Caki2 (cell line): ENCODE results near the gene SEPHS1. TPM values are rescaled to one million over a fixed set of nuclear protein-coding genes. Genes with fewer than 3 reads are reported as not detected.
A peak's percentile ranks its signal among the peaks of the same experiment; 100 is the strongest.
"Not testable (repeated sequence)": the region's sequence is repeated elsewhere in the genome, so short reads cannot be mapped to it uniquely, and the experiment has no call there.

Source experiments
- DNase-seq: peaks from one replicate; pipeline ENCODE4 v3.0.0-alpha.2; 2015; ENCODE audit warnings: low read depth
- in situ Hi-C: cut with HindIII; loops from 2 replicates; pipeline ENCODE4 v1.10.0; 2016; ENCODE audit warnings: low sequenced_read_pairs, low pct_unique_long_range_greater_than_20kb, mixed read lengths
- total RNA-seq: library from RNA; depleted of rRNA; stranded (reverse); fragments of >200 nt; shearing (Covaris generic); gene quantifications from 2 replicates; pipeline ENCODE4 v1.2.3, GENCODE V29; 2014; ENCODE audit warnings: low replicate concordance

Gene SEPHS1
- total RNA-seq, 1 experiment from 2014 or later = 121 TPM

DNA sequence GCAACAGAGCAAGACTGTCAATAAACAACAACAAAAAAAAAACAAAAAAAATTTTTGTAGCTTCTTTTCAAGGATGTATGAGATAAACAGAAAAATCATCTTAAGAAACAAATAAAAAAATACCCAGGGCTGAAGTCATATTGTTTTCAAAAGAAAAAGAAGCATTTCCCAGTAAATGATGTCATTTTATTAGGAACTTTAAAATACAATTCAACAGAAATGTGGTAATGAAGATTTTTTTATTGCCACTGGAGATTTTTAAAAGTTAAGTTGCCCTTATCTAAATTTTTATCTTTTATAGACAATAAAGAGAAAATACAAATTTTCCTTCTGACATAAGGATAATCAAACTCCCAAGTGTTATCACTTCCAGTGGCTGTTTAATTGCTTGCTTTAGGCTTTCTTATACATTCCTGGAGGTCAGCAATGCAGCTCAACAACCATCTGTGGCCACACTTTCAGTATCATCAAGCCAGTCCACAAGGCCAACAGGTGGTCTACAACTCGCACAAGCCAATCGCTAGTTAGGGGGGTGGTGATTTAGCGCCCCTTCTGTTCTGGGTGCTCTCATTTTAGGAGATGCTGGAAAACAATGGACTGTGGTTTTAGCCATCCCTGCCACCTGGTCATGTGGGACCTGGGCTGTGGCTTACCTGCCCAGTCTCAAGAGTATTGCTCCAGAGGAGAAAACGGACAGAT, 10.8 kb downstream of the SEPHS1 start:
- no peak for DNase-seq
- in situ Hi-C loops = no loop called here

DNA sequence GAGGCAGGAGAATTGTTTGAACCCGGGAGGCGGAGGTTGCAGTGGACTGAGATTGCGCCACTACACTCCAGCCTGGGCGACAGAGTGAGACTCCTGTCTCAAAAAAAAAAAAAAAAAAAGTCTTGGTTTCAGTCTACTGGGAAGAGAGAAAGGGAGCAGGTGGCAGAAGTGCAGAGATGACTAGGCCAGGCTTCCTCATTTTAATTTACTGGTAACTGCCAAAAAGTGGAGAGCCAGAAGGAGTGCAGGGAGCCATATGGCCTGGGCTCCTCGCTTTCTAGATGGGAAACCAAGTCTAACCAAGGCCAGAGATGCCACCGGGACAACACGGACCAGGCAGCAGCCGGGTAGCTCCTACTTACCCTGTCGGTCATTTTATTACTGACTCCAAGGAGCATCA, 12.2 kb downstream of the SEPHS1 start:
- no peak for DNase-seq
- in situ Hi-C loops = no loop called here

DNA sequence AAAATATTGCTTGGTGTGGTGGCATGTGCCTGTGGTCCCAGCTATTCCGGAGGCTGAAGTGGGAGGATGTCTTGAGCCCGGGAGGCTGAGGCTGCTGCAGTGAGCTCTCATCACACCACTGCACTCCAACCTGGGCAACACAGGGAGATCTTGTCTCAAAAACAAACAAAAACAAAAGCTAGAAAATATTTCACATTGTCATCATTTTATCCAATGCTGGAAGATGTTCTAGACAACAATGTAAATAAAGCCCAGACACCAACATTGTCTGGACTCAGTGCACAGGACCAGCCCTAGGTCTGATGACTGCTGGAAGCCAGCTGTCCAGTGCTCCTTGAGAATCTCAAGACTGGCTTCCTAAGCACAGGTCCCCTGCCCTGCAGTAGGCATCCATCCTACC, 13.5 kb downstream of the SEPHS1 start:
- no peak for DNase-seq
- in situ Hi-C loops = no loop called here

DNA sequence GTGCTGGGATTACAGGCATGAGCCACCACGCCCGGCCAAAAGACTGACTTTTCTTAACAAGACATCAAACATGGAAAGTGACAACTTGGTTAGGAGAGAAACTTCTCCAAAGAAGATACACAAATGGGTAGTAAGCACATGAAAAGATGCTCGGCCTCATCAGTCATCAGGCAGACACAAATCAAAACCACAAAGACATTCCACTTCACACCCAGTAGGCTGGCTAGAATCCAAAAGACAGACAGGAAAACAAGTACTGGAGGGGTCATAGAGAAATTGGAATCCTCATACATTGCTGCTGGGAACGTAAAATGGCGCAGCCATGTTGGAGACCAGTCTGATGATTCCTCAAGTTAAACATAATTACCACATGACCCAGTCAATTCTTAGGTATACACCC, 16.4 kb downstream of the SEPHS1 start:
- in situ Hi-C loops = no loop called here
- no peak for DNase-seq

DNA sequence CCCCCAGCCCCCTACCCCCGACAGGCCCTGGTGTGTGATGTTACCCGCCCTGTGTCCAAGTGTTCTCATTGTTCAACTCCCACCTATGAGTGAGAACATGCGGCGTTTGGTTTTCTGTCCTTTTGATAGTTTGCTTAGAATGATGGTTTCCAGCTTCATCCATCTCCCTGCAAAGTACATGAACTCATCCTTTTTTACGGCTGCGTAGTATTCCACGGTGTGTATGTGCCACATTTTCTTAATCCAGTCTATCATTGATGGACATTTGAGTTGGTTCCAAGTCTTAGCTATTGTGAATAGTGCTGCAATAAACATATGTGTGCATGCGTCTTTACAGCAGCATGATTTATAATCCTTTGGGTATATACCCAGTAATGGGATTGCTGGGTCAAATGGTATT, 17.1 kb downstream of the SEPHS1 start:
- DNase-seq, in situ Hi-C loops: not testable (repeated sequence)

DNA sequence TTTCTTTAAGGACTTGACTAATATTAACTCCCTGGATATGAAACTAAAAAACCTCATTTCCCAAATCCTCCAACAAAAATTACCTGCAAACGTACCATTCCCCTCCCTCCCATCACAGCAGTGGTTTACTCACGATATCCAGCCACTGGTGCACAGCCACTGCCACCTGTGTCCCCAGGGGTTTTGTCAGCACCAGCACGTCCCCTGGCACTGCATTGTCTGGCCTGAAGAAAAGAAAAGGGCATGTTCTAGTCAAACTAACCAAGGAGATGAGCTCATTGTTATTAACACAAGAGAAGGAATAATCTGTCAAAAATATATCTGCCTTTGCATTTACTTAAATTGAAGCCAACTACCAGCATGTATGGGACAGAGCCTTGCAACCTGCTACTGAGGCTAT, 18.5 kb downstream of the SEPHS1 start:
- in situ Hi-C loops = no loop called here
- DNase-seq = no peak

DNA sequence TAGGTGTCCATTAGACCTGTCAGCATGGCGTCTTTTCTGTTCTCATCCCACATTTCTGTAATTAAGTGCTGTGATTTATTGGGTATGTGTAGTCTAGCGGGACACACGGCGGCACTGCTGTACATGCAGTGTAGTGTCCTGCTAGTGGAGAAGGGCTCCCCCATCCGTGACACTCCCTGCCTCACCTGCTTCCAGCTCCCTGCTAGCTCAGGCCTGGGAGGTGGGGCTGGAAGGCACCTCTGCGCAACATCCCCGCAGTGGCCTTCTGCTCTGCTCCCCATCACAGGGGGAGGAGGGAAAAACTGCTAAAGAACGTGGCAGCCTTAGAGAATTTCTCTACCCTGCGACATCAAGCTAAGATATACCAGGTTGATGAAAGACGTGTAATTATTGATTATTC, 19.5 kb downstream of the SEPHS1 start:
- in situ Hi-C loops = no loop called here
- DNase-seq = no peak

DNA sequence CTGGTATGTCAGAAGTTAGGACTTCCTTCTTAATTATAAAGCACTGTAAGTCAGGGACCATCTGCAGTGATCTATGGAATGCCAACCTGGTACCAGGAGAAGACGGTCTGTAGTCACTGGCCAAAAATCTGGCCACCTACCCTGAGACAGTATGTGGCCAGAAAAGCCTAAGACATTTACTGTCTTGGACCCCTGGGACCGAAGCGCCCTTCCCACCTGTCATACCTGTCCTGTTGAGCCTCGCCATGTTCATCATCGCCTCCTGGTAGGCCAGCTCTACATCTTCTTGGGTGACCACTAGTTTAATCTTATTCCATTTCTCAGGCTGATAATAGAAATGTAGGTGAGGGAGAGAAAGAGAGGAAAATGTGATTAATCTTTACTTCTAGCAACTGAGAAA, 20.0 kb downstream of the SEPHS1 start:
- no peak for DNase-seq
- in situ Hi-C loops = no loop called here

DNA sequence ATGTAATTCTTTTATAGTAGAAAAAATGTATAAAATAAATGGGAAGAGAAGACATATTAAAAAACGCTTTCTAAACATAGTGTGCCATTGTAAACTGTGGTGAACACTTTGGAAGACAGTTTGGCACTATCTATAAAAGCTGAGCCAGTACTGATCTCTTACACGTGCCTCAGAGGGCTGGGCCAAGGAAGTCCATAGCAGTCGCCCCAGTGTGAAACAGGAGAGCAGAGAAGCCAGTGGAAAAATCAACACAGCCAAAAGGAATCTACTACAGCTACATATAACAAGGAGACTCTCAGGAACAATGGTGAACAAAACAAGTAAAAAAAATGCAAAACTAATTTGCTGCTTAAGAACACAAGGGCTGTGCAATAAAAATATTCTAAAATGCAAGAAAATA, 20.6 kb downstream of the SEPHS1 start:
- in situ Hi-C loops = no loop called here
- no peak for DNase-seq

DNA sequence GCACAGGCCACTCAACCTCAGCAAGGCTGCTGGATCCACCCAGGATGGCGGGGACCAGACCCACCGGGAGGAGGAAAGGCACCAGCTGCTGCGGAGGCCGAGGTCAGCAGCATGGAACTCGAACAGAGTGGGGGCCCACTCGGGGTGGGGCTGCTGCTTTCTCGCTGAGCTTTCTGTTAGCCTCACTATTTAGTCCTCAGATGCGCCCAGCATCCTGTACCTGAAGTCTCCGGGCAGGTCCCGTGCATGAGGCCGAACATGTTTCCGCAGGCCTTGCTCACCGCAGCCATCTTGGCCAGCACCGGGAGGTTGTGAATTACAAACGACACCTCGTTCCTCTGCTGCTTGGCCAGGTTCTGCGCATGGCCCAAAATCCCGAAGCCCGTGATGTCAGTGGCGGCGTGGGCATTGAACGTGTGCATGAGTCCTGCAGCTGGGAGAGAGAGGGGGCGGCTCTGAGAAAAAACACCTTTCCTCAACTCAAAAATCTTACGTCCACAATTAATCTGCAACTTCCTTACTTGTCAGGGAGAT, 25.4 kb downstream of the SEPHS1 start:
- in situ Hi-C loops = no loop called here
- no peak for DNase-seq

DNA sequence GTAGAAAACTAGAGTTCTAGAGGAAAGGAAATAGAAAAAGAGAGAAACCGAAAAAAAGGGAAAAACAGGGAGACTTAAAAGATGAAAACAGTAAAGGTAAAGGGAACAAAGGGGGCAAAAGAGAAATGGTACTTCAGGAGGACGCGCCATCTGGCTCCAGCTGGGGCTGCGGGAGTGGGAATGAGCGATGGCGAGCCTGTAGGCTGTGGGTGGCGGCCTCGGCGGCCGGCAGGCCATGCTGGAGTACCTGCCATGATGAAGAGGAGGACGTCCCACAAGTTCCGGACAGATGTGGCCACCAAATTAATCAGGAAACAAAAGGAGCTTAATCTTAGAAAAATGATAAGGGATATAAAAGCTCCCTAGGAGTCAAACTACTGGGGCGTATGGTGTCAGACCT, 26.5 kb downstream of the SEPHS1 start:
- no peak for DNase-seq
- in situ Hi-C loops = no loop called here

DNA sequence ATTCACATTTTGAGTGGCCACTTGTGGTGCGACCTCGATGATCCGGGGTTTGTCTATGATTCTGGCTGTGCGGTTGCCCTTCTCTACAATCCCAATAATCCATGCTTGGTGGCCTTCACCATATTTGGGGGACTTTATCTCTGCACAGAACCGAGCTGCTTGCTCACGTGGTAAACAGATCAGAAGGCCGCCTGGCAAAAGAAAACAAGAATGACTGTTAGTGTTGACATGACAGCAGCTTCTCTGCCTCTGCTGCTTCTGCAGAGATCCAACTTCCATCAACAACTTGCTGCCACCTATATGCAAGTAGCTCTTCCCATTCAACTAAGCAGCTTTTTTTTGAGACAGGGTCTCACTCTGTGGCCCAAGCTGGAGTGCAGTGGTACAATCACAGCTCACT, 28.9 kb downstream of the SEPHS1 start:
- DNase-seq = no peak
- in situ Hi-C loops = no loop called here

DNA sequence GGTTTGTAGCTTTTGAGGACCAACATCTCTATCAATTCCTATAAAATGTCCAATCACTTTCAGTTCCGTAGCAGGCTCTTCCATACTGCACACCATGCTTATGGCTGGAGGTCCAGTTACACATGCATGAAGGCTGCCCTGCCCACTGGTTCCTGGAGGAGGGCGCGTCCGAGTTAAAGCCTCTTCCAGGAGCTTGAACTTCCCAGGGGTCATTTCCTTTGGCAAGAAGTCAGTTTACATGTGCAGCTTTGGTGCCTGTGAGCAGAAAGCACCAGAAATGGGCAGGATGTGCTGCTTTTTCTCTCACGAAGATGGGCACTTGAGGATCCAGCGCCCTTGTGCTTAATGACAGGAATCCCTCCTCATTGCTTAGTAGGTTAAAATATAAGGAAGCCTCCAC, 30.6 kb downstream of the SEPHS1 start:
- in situ Hi-C loops = no loop called here
- DNase-seq = no peak

DNA sequence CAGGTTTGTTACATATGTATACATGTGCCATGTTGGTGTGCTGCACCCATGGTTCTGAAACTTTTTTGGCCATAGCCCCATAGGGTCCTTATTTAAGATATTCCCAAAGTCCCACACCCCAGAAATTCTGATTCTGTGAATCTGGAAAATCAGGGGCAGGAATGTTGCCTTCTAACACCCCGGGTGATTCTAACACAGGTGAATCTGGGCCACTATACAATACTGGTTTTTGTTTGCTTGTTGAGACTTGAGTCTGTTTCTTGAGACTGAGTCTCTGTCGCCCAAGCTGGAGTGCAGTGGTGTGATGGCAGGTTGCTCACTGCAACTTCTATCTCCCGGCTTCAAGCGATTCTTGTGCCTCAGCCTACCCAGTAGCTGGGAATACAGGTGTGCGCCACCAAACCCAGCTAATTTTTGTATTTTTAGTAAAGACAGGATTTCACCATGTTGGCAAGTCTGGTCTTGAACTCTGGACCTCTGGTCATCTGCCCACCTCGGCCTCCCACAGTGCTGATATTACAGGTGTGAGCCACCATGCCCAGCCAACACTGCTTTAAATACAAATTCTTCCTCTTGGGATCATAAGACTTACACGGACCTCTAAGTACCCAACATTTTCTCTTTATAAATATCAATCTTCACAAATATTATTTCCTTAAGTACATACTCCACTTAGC, 31.3 kb downstream of the SEPHS1 start:
- no peak for DNase-seq
- in situ Hi-C loops = no loop called here

DNA sequence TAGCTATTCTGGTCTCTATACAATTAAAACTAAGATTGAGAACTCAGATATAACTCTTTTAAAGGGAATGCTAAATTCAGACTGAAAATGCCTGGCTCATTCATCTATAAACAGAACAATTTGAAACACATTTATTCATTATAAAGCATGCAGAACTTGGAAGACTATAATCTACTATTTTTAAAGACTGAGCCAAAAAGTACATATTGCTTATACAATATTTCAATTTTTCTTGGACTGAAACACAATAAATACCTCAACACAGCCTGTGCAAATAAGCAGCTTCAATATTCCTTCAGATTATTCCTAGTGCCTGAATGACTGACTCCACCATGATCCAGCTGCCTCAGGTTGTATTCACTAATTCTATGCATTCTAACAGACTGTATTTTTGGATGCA, 32.7 kb downstream of the SEPHS1 start:
- in situ Hi-C loops = no loop called here

DNA sequence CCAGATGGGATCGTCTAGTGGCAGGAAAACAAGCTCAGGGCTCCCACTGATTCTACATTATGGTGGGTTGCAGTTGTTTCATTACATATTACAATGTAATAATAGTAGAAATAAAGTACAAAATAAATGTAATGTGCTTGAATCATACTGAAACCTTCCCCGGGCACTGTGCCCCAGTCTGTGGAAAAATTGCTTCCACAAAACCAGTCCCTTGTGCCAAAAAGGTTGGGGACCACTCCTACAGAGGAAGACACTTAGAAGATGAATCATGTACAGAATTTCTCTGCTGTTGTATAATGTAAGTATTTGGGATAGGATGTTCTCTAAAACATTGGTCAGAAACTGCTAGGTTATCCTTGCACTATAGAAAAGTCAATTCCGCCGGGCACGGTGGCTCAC, 36.9 kb downstream of the SEPHS1 start:
- in situ Hi-C loops = no loop called here
- no peak for DNase-seq

More for the DNA sequence above, 32.7 kb downstream of the SEPHS1 start:
- DNase-seq = no peak

DNA sequence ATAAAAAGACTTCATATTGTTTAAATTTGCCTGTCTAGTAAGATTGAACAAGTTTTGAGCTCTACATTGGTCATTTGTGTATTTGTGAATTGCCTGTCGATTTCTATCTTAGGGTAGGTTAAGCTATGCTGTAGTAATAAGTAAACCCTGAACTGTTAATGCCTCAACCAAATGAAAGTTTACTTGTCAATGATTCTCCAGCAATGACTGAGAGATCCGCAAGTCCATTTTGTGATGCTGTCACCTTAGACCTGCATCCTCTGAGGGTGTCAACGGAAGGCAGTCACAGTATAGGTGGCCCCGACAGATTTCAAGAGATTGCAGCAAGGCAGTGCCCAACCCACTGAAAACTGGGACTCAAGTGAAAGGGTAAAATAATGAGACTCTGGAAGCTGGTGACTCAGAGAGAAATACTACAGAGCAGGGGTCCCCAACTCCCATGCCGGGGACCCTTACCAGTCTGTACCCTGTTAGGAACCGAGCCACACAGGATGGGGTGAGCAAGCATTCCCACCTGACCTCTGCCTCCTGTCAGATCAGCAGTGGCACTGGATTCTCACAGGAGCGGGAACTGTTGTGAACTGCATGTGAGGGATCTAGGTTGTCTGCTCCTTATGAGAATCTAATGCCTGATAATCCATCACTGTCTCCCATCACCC, 37.4 kb downstream of the SEPHS1 start:
- DNase-seq = peak; percentile 38
- in situ Hi-C loops = no loop called here

DNA sequence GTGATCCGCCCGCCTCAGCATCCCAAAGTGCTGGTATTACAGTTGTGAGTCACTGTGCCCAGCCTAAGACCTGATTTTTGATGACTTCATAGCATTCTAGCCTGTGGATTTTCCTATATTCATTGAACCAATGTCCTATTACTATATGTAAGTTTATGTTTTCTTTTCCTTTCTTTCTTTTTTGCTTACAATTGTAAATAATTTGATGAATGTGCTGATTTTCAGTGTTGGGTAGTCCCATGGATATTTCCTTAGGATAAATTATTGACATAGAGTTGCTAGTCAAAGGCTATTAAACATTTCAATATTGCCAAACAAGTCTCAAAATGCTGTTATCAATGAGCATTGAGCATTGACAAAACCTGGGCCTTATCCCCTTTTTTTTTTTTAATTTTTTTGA, 38.3 kb downstream of the SEPHS1 start:
- DNase-seq = no peak
- in situ Hi-C loops = no loop called here

DNA sequence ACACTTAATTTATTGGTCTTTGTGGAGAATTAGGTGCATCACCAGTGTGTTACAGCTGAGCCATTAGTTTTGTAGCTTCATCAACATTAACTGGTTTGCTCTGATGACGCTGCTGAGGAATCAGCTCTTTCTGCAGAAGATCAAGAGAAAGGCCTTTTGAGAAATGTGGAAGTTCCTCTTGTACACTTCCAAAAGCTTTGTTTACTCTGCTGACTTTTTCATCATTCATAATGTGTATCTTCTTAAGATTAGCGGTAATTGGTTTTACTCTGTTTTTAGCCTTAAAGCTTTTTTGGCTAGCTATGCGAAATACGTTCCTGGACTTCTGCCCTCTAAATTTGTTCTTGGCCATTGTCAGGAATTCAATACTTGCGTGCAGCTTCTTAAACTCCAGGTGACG, 40.0 kb downstream of the SEPHS1 start:
- in situ Hi-C loops = no loop called here
- no peak for DNase-seq
